ENCODE data around the gene CDHR3. TPM values are rescaled to one million over a fixed set of nuclear protein-coding genes. Genes with fewer than 3 reads are reported as not detected.

CDHR3 gene
- total and polyA plus RNA-seq, 2 of the 8 experiments (the other 6 are each of a cell fraction or from before 2014, with no cell fraction given): 6.4 to 6.8 TPM

- ChIA-PET CTCF (ENCODE audit: partially characterized antibody) (interaction anchor here (0.7 to 13.0 kb wide), 7 partner anchors 11 to 115 kb away, joined by 3 to 154 read pairs (median 3); no protein-coding TSS in a partner anchor), POLR2A (ENCODE audit: partially characterized antibody) (no interaction called here)
- Histone ChIP-seq H4K20me1 (replicated peaks in 1 of 2; ENCODE audit: control insufficient read depth in 1 of 2, insufficient read depth in 2 of 2, low read length in 2 of 2) (no peaks in the 10 kb centered on the region), H2BK20ac (ENCODE audit: low read length) (no peak overlapping the region), H3K79me2 (ENCODE audit: control insufficient read depth in 1 of 2, insufficient read depth in 2 of 2, low read length in 2 of 2) (no peaks in the 10 kb centered on the region), H3K18ac (ENCODE audit: extremely low read depth, low read length) (no peak overlapping the region), H3K36me3 (ENCODE audit: control insufficient read depth in 2 of 4, insufficient read depth in 4 of 4, low read length in 3 of 4) (no peaks in the 10 kb centered on the region), H3K23me2 (ENCODE audit: low read depth, low read length) (no peaks in the 10 kb centered on the region), H3K79me1 (ENCODE audit: low read depth, low read length) (no peaks in the 10 kb centered on the region), H3K9me3 (ENCODE audit: insufficient read depth in 2 of 2, low read depth in 1 of 2, low read length in 1 of 2) (peaks cover 4 to 5% of the 10 kb centered on the region in 2 experiments; a peak in 2 of 4 replicates), H2BK120ac (replicated peaks; ENCODE audit: low read depth, low read length) (no peak overlapping the region), H2BK15ac (ENCODE audit: low read length) (no peak overlapping the region), H4K8ac (ENCODE audit: extremely low read depth, insufficient read depth, low read length) (no peak overlapping the region; the same call in 1 of the 2 replicates), H3K23ac (ENCODE audit: insufficient read length) (no peak overlapping the region), H3K4me3 (ENCODE audit: extremely low read depth in 1 of 4, insufficient read depth in 2 of 4, low read depth in 3 of 4, low read length in 4 of 4) (no peak overlapping the region), H4K91ac (replicated peaks; ENCODE audit: insufficient read length, low read length) (peak overlapping the region; percentile 44), H3K56ac (replicated peaks; ENCODE audit: insufficient read length, low read depth, low read length) (no peak overlapping the region), H3K27ac (ENCODE audit: low read depth, low read length) (no peak overlapping the region), H3K9ac (replicated peaks in 1 of 4; ENCODE audit: extremely low read depth in 1 of 4, low read depth in 3 of 4, low read length in 3 of 4) (no peak overlapping the region), H3K4me2 (ENCODE audit: insufficient read depth in 1 of 2, low read depth in 2 of 2, low read length in 2 of 2) (no peak overlapping the region), H2BK12ac (ENCODE audit: low read depth, low read length) (no peak overlapping the region), H2BK5ac (ENCODE audit: low read depth, low read length) (peak overlapping the region; percentile 66; the same call in 1 of the 2 replicates), H3K4me1 (replicated peaks in 1 of 4; ENCODE audit: control insufficient read depth in 3 of 4, insufficient read depth in 4 of 4, low read length in 3 of 4) (peaks cover 0 to 8% (median 0%) of the 10 kb centered on the region in 4 experiments; a peak in 1 of 7 replicates), H2AFZ (ENCODE audit: low read length) (no peak overlapping the region), H3K27me3 (replicated peaks in 1 of 4; ENCODE audit: control insufficient read depth in 3 of 4, extremely low read depth in 1 of 4, insufficient read depth in 3 of 4, low read length in 3 of 4) (no peaks in the 10 kb centered on the region), H3K4ac (replicated peaks; ENCODE audit: insufficient read length, low read depth, low read length) (no peak overlapping the region), H2AK5ac (ENCODE audit: low read depth, low read length) (no peak overlapping the region), H4K5ac (ENCODE audit: insufficient read length, low read depth, low read length) (no peak overlapping the region), H3K14ac (ENCODE audit: insufficient read length) (no peak overlapping the region)
- FAIRE-seq: no peak
- DNase-seq (ENCODE audit: low read depth in 1 of 2, low spot score in 2 of 2): no peak
- 93% methylated on average over 9 of the region's 9 CpGs; no CpG with 5 or more reads in 1 of the 2 experiments for WGBS, 2 experiments (ENCODE audit: extremely low coverage in 1 of 2, insufficient coverage in 1 of 2, insufficient read length in 1 of 2, insufficient replicate concordance in 2 of 2, low coverage in 1 of 2, low lambda C conversion rate in 2 of 2, missing lambda C conversion rate in 1 of 2)
- TF ChIP-seq SP4 (IDR thresholded peaks at IDR 0.05; ENCODE audit: low read length): no peak
- no peak for TF ChIP-seq KDM1A (IDR thresholded peaks at IDR 0.05; ENCODE audit: borderline replicate concordance, low read length)
- TF ChIP-seq, protein P1, sequence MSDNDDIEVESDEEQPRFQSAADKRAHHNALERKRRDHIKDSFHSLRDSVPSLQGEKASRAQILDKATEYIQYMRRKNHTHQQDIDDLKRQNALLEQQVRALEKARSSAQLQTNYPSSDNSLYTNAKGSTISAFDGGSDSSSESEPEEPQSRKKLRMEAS (IDR thresholded peaks at IDR 0.05): no peak
- no peak for TF ChIP-seq SRF (IDR thresholded peaks at IDR 0.05; ENCODE audit: low read depth, low read length)
- no peak for TF ChIP-seq RNF2 (IDR thresholded peaks at IDR 0.05; ENCODE audit: borderline replicate concordance, low read depth, low read length, missing control alignments, poor library complexity, severe bottlenecking)
- TF ChIP-seq ZNF274 (IDR thresholded peaks at IDR 0.05; ENCODE audit: borderline replicate concordance, extremely low read depth, low read length): no peak
- TF ChIP-seq RBBP5 (IDR thresholded peaks at IDR 0.05; ENCODE audit: borderline replicate concordance, low read depth, low read length): no peak
- no peak for TF ChIP-seq CBX5 (IDR thresholded peaks at IDR 0.05; ENCODE audit: low read depth, low read length)
- TF ChIP-seq TAF1 (IDR thresholded peaks at IDR 0.05; ENCODE audit: low read depth, low read length): no peak
- no peak for TF ChIP-seq RAD21 (IDR thresholded peaks at IDR 0.05 in 1 of 2, conservative IDR thresholded peaks at IDR 0.05 in 1 of 2; ENCODE audit: low read depth in 2 of 2, low read length in 2 of 2)
These were observed 98.4 kb downstream of the CDHR3 start for GRCh38 chr7:106061301-106061979.
